Daoy (cell line): Measurements from ENCODE around the gene ZNF354C. TPM values are rescaled to one million over a fixed set of nuclear protein-coding genes. Genes with fewer than 3 reads are reported as not detected.

ENCODE experiments used
- DNase-seq: peaks from one replicate; pipeline ENCODE4 v3.0.0-alpha.2; 2015; ENCODE audit warnings: low read depth
- total RNA-seq: library from RNA; depleted of rRNA; stranded (reverse); fragments of >200 nt; shearing (Covaris generic); gene quantifications from 2 replicates; pipeline ENCODE4 v1.2.3, GENCODE V29; 2014

The ZNF354C gene
- total RNA-seq, 1 experiment from 2014 or later: 2.7 TPM

DNA sequence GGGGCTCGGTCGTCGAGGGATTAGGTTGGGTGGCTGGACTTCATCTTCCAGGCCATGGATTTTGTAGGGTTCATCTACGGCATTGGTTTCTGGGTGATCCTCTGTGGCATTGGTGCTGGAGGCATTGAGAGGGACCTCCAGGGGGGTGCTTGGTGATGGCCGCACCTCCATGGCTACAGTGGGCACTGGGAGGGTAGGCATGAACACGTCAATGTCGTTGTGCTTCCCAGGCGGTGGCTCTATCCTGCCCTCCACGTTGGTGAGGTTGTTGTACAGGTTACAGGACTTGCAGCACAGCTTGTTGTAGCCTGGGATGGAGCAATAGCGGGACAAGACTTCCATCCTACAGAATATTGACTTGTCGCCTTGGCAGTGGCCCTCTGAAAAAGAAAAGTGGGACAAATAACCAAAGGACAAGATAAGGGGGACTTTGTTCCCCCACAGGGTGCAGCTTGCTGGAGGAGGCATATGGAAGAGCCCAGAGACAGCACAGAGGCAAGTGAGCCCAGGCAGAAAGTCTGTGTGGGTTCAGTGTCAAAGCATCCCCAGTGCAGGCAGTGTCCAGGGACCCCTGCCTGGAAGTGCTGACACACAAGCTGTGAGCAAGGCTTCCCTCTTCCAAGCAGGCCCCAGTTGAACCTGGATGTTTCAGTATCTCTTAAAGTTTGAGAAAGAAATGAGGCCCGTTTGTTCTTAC lies 53.9 kb downstream of the ZNF354C start:
- no peak for DNase-seq

DNA sequence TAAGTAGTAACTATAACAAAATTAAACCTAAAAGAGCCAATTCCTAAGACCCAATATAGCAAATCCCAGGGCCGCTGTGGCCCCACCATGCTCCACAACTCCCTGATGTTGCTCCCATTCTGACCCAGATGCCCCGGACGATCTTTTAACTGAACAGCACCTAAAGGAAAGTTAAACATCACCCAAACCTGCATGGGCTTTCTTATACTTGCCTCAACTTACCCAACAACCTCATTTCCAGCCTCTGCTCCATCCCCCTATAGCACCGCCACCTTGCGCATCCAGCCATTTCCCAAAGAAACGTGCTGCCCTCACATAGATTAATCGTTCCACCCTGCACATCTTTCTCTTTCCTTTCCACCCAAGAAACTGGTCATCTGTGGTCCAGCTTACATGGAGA lies 54.6 kb downstream of the ZNF354C start:
- DNase-seq: no peak

DNA sequence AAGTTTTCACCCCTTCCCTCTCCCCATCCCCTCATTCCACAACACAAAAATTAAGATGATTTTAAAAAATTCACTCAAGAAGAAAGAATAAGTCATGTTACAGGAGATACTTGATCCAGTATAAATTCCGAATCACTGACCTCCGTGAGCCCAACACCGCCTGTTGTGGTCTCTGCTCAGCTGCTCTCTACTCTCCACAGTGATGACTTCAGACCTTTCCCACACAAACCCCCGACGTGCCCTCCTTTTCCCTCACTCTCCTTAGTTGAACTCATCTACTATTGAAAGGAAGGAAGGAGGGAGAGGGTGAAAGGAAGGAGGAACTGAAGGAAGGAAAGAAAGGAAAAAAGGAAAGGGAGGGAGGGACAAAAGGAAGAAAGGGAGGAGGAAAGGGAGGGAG lies 55.1 kb downstream of the ZNF354C start:
- no peak for DNase-seq

DNA sequence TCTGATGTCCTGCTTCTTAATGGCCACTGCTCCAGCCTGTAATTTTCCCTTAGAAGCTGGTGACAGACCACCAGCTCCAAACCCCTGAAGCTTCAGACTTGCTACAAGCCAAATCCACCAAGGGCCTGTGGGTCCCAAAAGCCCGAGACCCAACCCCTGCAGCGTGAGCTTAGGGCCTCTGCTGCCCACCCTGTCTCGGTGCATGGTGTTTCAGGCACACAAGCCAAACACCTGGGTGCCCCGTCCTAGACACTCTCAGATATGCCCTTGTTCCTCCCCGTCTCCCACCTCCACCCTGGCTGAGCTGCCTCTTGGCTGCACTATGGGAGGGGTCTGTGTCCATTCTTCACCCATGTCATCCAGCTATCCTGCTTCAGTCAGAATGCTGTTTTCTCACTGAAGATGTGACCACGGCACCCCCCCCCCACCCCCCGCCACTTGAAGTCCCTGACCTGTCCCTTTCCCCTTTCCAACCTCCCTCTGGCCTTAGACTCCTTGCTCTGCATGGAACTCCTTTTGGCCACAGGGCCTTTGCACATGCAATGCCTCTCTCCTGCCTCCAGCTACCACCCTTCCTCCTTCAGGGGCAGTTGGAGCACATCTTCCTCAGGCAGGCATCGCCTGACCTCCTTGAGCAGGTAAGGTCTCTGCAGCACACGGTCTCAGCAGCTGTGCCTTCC lies 55.8 kb downstream of the ZNF354C start:
- no peak for DNase-seq

DNA sequence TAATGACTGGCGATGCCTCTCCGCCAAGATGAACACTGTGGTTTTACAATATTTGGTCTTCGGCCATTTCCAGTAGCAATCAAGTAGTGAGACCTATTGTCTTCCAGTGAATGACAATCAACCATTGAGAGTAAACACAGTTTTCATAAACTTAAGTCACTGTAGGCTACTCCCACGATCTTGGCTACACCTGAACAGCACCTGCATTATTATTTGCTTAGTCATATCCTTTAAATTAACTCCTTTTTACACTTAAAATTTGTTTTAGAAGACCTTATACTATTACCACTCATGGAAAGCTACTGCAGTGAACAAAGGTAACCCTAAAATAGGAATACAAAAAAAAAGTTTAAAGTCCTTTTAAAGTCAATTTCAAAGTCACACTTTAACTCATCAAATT lies 58.2 kb downstream of the ZNF354C start:
- DNase-seq: no peak

DNA sequence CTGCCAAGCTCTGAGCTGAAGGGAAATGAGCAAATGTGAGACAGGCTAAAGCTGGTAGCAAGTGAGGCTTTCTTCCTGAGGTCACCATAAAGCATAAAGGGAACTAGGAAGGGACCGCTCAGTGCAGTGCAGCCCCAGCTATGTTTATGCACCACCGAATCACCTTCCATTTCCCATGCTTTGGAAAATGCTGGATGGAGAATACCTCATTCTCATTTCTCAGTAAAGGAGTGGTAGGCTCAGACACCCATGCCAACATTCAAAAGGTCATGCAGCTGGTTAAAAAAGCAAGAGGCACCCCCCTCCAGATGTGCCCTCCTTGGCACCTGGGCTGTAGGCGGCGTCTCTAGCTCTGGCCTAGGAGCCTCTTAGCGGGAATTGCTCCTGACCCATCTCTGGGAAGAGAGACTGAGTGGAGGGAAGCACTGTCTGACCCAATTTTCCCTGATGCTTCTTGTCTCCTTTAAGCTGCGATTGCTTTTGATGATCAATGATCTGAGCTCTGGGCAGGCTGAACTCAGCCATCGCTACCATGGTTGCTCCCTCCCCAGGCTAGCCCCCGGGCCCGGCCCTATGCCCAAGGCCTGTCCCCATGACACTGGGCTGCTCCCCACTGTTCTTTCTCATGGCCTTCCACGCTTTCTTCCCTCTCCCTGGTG lies 58.7 kb downstream of the ZNF354C start:
- DNase-seq: no peak

DNA sequence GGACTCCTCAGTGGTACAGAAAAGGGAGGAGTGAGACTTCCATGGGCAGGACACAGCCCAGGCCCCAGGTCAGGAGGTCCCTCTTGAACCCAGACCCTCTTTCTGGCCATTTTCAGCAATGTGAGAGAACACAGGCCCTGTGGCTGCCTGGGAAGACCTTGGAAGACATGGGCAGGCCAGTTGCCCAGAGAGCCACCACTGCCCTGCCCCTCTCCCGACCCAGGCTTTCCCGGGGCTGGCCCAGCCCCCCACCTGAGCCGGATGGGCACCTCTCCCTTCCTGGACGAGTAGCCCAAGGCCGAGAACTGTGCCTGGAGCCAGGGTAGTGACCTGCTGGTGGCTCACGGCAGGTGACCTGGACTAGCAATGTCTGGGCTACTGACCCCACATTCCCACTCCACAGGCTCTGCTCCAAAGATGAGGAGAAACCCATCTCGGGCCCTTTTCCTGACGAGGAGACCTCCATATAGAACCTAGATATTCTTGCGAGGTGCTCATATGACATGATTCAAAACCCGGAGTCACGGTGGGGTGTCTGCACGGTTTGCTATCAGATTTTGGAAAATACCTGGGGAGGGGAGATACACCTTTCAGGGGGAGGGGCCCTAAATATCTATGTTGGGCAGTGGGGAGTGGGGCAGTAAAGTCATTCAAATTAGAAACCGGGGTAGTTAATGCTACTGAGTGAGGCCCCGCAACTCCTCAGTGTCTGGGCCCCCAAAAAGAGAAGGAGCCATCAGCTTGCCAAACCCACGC lies 59.4 kb downstream of the ZNF354C start:
- no peak for DNase-seq

DNA sequence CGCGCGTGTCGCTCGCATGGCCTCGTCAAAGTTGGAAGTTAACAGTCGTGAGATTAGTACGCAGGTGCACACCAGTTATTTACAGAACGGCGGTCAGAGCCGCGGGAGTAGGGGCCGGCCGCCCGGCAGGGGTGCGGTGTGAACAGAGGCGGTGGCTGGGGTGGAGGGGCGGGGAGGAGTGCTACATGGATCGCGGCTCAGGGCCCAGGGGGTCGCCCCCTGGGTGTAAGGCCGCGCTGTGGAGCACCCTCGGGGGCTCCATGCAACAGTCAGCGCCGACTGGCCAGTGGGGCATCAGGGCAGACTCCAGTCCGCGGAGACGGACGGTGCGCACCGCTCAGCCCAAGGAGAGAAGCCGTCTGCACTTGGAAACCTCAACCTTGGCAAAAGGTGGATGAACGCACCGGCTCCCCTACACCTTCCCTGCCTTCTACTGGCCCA lies 60.3 kb downstream of the ZNF354C start:
- no peak for DNase-seq

DNA sequence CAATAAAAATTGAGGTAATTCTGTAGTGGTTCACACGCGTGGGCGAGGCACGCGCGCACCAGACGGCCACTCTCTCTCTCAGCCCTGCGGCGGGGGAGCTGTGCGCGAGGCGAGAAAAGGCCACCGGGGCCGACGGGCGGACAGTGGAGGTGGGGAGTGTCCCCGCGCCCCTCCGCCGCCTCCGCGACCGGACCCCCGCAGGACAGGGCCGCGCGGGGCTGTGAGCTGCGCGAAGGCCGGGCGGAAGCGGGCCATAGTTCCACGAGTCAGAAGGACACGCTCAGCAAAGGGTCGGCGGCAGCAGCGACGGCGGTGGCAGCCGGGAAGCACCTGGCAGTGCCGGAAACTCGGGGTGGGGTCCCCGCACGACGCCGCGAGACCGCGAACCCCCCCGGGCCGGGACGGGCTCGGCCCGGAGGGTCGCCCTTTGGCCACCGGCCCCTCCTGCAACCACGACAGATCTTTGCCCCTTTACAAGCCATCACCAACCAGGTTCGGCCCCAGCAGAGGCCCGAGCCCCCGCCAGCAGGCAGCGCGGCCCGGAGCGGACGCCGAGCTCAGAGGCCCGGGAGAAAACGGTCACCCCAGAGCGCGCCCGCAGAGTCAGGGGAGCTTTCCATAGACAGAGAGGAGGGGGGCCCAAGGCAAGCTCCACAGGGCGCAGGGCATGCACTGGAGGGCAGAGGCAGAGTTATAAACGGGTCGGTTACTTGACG lies 60.9 kb downstream of the ZNF354C start:
- no peak for DNase-seq

DNA sequence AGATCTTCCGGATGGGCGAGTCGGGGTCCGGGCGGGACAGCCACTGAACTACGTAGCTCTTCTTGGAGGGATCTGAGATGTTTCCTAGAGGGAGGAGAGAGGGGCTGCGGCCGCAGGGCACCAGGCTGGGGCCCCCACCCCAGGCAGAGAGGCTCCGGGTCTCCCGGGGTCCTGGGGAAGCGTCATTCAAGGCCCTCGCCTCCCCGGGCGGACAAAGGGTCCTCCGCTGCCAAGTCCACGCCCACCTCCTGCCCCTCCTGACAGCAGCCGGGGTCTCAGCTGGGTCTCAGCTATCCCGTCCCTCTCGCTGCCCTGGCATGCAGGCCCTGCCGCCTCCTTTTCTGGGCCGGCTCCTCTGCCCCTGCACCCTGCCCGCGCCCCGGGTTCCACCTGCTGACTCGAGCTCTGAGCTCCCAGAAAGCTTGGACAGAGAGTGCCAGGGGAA lies 61.5 kb downstream of the ZNF354C start:
- DNase-seq: no peak

DNA sequence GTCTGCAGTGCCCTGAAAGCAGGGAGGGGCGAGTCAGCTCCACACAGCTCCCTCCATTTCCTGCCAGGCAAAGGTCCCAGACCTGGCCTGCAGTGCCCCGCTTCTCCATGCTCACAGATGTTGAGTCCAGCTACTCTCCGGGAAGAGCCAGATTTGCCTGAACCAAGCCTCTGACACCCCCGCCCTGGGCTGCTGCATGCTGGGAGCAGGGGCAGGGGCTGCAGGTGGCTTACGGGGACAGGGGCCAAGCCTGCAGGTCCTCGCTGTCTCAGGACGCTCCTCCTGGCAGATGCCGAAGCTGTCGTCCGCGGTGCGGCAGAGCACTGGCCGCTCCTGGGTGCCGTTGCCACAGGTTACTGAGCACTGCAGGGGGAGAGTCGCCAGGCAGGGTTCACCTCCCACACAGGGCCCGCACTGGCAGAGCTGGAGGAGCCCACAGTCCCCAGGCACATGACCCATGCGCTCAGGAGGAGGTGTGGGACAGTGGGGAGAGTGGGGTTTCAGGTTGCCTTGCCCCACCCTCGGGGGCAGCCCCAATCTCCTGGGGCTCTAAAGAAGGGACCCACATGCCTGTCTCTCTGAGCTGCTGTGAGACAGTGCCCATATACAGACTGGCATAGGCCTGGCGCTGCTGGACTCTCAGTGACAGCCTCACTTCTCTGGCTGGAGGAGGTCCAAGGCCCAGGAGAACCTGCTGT lies 62.4 kb downstream of the ZNF354C start:
- DNase-seq: no peak

DNA sequence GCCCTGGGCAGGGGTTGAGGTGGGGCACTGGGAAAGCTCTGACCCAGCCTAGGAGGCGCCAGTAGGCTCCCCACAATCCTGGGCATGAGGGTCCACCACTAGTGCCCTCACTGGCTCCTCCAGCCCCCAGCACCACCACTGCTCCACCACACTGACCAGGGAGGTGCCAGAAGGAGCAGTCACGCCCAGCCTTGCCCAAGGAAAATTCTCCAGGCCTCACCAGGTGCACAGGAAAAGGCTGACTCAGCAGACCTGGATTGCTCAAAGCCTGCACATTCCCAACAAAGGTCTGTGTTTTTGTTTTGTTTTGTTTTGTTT lies 62.9 kb downstream of the ZNF354C start:
- DNase-seq: no peak

DNA sequence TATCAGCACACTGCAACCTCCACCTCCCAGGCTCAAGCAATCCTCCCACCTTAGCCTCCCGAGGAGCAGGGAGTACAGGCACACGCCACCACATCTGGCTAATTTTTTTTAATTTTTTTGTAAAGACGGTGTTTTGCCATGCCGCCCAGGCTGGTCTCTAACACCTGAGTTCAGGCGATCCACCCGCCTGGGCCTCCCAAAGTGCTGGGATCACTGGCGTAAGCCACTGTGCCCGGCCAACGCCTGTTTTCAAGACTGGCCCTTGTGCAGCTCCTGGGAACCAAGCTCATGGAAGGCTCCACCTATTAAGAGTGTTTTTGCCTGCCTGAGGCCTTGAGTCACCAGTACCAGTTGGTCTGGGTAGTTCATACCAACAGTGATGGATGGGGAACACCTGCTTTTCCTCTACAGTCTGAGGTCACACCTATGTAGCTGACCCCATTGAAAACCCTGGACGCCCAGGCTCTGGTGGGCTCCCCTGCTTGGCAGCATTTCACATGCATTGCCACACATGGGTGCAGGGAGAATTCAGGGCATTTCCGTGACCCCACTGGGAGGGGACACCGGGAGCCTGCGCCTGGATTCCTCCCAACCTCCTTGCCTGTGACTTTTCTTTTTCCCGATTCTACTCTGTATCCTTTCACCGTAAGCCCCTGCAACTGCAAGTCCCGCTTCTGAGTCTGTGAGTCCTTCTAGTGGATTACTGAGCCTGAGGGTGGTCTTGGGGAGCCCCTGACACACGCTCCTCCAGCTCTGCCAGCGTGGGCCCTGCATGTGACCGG lies 63.5 kb downstream of the ZNF354C start:
- DNase-seq: no peak

DNA sequence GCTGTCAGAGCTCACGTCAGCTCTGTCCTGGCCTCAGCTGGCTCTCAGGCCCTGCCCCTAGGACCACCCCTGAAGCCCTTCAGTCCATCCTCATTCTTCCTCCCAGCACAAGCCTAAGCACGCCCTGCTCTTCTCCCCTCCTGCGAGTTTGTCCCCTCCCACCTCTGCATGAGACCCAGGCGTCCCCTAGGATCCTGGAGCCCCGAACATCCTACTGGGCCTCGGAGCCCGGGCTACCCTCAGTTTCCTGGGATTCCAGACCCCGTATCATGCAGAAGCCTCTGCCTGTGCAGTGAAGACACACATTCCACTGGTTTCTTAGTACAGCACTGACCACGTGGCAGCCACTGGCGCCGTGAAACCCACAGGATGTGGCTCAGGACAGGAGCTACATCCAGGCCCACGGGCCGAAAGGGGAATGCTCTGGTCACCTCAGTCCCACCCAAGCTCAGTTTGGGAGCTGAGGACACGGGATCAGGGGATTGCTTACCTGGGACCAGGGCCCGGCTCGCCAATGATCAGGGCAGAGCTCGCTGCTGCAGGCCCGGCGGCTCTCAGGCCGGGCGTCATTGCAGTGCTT lies 64.2 kb downstream of the ZNF354C start:
- no peak for DNase-seq

DNA sequence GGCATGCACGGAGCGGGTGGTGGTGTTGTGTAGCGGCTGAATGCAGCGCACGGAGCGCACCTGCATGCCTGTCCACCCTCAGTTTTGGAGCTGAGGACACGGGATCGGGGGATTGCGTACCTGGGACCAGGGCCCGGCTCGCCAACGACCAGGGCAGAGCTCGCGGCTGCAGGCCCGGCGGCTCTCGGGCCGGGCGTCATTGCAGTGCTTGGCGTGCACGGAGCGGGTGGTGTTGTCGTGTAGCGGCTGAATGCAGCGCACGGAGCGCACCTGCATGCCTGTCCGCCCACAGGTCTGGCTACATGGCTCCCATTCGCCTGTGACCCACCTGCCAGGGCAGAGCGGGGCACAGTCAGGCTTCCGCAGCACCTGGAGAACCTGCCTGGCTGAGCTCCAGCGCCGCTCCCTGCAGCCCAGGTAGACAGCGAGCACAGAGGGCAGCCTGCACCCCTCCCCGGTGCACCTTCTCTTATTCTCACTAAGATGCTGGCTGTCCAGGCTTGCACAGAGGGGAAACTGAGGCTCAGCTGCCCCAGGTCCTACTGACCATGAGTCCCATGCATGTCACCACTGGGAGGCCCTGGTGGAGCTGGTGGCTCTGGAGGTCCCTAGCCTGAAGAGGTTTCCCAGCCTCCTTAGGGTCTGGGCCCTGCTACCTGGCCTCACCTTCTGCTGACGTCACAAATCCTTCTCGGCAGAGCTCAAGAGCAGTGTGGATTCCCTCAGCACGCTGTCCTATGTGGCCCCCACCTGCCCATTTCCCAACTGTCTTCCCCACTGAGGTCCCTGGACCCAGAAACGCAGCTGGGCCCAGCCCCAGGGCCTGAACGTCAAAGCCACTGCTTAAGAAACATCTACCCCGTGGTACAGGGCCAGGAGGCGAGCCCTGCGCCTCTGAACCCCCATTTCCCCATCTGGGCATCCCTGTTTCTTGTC lies 64.9 kb downstream of the ZNF354C start:
- no peak for DNase-seq

DNA sequence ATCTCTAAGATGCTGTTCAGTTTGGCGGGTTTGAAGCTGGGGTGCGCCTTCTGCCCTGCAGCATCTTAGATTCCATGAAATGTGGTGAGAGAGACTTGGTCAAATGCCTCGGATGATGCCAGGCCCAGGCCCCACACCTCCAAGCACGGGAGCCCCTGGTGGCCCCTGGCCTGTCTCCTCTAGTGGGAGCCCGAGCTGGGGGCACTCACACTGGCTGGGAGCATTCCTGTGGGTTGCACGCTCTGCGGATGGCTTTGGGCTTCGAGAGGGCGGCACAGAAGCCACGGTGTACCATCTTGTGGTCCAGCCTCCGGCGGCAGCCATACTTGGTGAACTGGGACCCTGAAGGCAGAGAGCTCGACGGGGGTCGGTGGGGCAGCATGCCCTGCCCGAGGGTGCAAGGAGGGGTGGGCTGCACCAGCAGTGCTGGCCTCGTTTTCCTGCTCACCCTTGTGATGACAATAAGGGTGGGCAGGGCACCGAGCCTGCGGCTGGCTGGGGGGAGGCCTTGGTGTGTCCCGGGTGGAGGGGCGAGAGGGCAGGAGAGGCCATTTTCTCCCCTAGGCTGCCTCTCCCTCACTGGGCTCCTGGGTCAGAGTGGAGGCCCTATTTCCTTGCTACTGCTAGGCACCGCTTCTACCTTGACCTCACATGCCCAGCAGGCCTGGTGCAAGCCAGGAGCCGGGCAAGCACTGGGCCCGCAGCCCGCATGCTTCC lies 65.8 kb downstream of the ZNF354C start:
- no peak for DNase-seq

DNA sequence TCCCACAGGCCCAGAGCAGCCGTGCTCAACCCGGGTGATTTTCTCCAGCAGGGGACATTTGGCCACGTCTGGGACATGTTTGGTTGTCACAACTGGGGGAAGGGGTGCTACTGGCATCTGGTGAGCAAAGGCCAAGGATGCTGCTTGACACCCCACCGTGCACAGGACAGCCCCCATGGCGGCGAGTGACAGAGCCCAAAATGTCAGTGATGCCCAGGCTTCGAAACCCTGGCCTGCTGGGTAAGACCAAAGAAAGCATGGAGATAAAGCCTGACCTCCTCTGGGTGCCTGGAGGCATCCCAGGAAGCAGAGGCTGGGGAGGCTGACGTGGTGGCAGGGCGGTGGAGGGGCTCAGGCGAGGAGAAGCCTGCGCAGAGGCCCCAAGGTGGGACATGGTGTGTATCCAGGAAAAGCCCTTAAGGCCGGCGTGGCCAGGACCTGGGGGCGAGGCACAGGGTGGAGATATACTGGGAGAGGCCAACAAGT lies 66.4 kb downstream of the ZNF354C start:
- DNase-seq: no peak
